ENCODE data around the gene KSR2.

The KSR2 gene

GRCh38 chr12:117968151-117968789, 520 bp downstream of the KSR2 start:
- no peak overlapping the region for H2BK5ac ChIP-seq (ENCODE audit: low read depth, low read length, poor library complexity)
- no peak for DNase-seq
- peaks cover 2 to 4% of the 10 kb centered on the region in 2 experiments for H3K4me1 ChIP-seq (ENCODE audit: control insufficient read depth in 1 of 2, insufficient read depth in 2 of 2, low read length in 2 of 2)
- no peaks in the 10 kb centered on the region for H3K36me3 ChIP-seq (ENCODE audit: control insufficient read depth in 1 of 2, insufficient read depth in 2 of 2, low read length in 2 of 2)
- H3K4me2 ChIP-seq (ENCODE audit: low read length), result peak overlapping the region; percentile 76
- H2AFZ ChIP-seq (ENCODE audit: insufficient read depth, low read length, poor library complexity), result peak overlapping the region; percentile 72
- no peak overlapping the region for H2AK5ac ChIP-seq (ENCODE audit: low read length)
- H3K18ac ChIP-seq (ENCODE audit: low read length), result no peak overlapping the region
- H3K23ac ChIP-seq (ENCODE audit: low read length), result no peak overlapping the region
- H3K9me3 ChIP-seq (ENCODE audit: insufficient read depth, low read depth, low read length), result peaks cover 2% of the 10 kb centered on the region
- H3K4ac ChIP-seq (ENCODE audit: low read depth, low read length), result no peak overlapping the region
- H3K79me2 ChIP-seq (ENCODE audit: control insufficient read depth, insufficient read depth, low read length, poor library complexity), result no peaks in the 10 kb centered on the region
- no peak overlapping the region for H3K27ac ChIP-seq (ENCODE audit: low read depth, low read length)
- H2BK120ac ChIP-seq (ENCODE audit: insufficient read depth, low read length, poor library complexity), result no peak overlapping the region
- H3K4me3 ChIP-seq (ENCODE audit: low read depth, low read length), result peak overlapping the region; percentile 77
- WGBS (ENCODE audit: extremely low coverage, insufficient coverage, insufficient read length), result no CpG with 5 or more reads among the region's 10 CpGs
- no peak overlapping the region for H4K8ac ChIP-seq (ENCODE audit: low read depth, low read length)
- H2BK12ac ChIP-seq (ENCODE audit: low read length), result no peak overlapping the region
- no peak overlapping the region for H3K14ac ChIP-seq (ENCODE audit: low read length)
- H3K9ac ChIP-seq (ENCODE audit: low read length), result no peak overlapping the region
- no peaks in the 10 kb centered on the region for H3K79me1 ChIP-seq (ENCODE audit: low read length)
- H3K27me3 ChIP-seq (ENCODE audit: insufficient read depth, low read length), result peaks cover 6% of the 10 kb centered on the region
- H4K12ac ChIP-seq (ENCODE audit: low read depth, low read length), result no peak overlapping the region
- no peak overlapping the region for H4K91ac ChIP-seq (ENCODE audit: low read depth, low read length)

- DNase-seq, result no peak
- Histone ChIP-seq H2BK12ac (ENCODE audit: low read length) (no peak overlapping the region), H3K14ac (ENCODE audit: low read length) (no peak overlapping the region), H3K23ac (ENCODE audit: low read length) (no peak overlapping the region), H4K12ac (ENCODE audit: low read depth, low read length) (no peak overlapping the region), H3K9me3 (ENCODE audit: insufficient read depth, low read depth, low read length) (peaks cover 2% of the 10 kb centered on the region), H3K27ac (ENCODE audit: low read depth, low read length) (no peak overlapping the region), H4K91ac (ENCODE audit: low read depth, low read length) (no peak overlapping the region), H3K79me1 (ENCODE audit: low read length) (no peaks in the 10 kb centered on the region), H3K4ac (ENCODE audit: low read depth, low read length) (no peak overlapping the region), H3K18ac (ENCODE audit: low read length) (no peak overlapping the region), H4K8ac (ENCODE audit: low read depth, low read length) (no peak overlapping the region), H3K4me3 (ENCODE audit: low read depth, low read length) (no peak overlapping the region), H2AK5ac (ENCODE audit: low read length) (no peak overlapping the region), H3K4me1 (ENCODE audit: control insufficient read depth in 1 of 2, insufficient read depth in 2 of 2, low read length in 2 of 2) (peaks cover 2 to 4% of the 10 kb centered on the region in 2 experiments), H3K9ac (ENCODE audit: low read length) (no peak overlapping the region), H3K4me2 (ENCODE audit: low read length) (no peak overlapping the region), H3K27me3 (ENCODE audit: insufficient read depth, low read length) (peaks cover 6% of the 10 kb centered on the region), H2BK5ac (ENCODE audit: low read depth, low read length, poor library complexity) (no peak overlapping the region), H2AFZ (ENCODE audit: insufficient read depth, low read length, poor library complexity) (no peak overlapping the region), H3K36me3 (ENCODE audit: control insufficient read depth in 1 of 2, insufficient read depth in 2 of 2, low read length in 2 of 2) (no peaks in the 10 kb centered on the region), H3K79me2 (ENCODE audit: control insufficient read depth, insufficient read depth, low read length, poor library complexity) (no peaks in the 10 kb centered on the region), H2BK120ac (ENCODE audit: insufficient read depth, low read length, poor library complexity) (no peak overlapping the region)
- WGBS (ENCODE audit: extremely low coverage, insufficient coverage, insufficient read length), result no CpG with 5 or more reads among the region's 12 CpGs
Observed at GRCh38 chr12:117967512-117967911, 1.3 kb downstream of the KSR2 start.

GRCh38 chr12:117967043-117967442, 1.7 kb downstream of the KSR2 start:
- no peak overlapping the region for H2BK5ac ChIP-seq (ENCODE audit: low read depth, low read length, poor library complexity)
- no peak overlapping the region for H3K23ac ChIP-seq (ENCODE audit: low read length)
- peaks cover 6% of the 10 kb centered on the region for H3K27me3 ChIP-seq (ENCODE audit: insufficient read depth, low read length)
- no peak overlapping the region for H4K91ac ChIP-seq (ENCODE audit: low read depth, low read length)
- no peaks in the 10 kb centered on the region for H3K9me3 ChIP-seq (ENCODE audit: insufficient read depth, low read depth, low read length)
- no peak overlapping the region for H2BK12ac ChIP-seq (ENCODE audit: low read length)
- DNase-seq, result no peak
- H4K8ac ChIP-seq (ENCODE audit: low read depth, low read length), result no peak overlapping the region
- H3K18ac ChIP-seq (ENCODE audit: low read length), result no peak overlapping the region
- no peak overlapping the region for H2BK120ac ChIP-seq (ENCODE audit: insufficient read depth, low read length, poor library complexity)
- H3K79me1 ChIP-seq (ENCODE audit: low read length), result no peaks in the 10 kb centered on the region
- no peak overlapping the region for H3K27ac ChIP-seq (ENCODE audit: low read depth, low read length)
- H2AK5ac ChIP-seq (ENCODE audit: low read length), result no peak overlapping the region
- no peak overlapping the region for H3K9ac ChIP-seq (ENCODE audit: low read length)
- no peaks in the 10 kb centered on the region for H3K36me3 ChIP-seq (ENCODE audit: control insufficient read depth in 1 of 2, insufficient read depth in 2 of 2, low read length in 2 of 2)
- H4K12ac ChIP-seq (ENCODE audit: low read depth, low read length), result no peak overlapping the region
- no peak overlapping the region for H2AFZ ChIP-seq (ENCODE audit: insufficient read depth, low read length, poor library complexity)
- H3K4me2 ChIP-seq (ENCODE audit: low read length), result no peak overlapping the region
- no peak overlapping the region for H3K4me3 ChIP-seq (ENCODE audit: low read depth, low read length)
- H3K4ac ChIP-seq (ENCODE audit: low read depth, low read length), result no peak overlapping the region
- no peak overlapping the region for H3K14ac ChIP-seq (ENCODE audit: low read length)
- peaks cover 2 to 4% of the 10 kb centered on the region in 2 experiments for H3K4me1 ChIP-seq (ENCODE audit: control insufficient read depth in 1 of 2, insufficient read depth in 2 of 2, low read length in 2 of 2)
- WGBS (ENCODE audit: extremely low coverage, insufficient coverage, insufficient read length), result no CpG with 5 or more reads among the region's 4 CpGs
- no peaks in the 10 kb centered on the region for H3K79me2 ChIP-seq (ENCODE audit: control insufficient read depth, insufficient read depth, low read length, poor library complexity)

GRCh38 chr12:117966511-117966910, 2.3 kb downstream of the KSR2 start:
- no peak overlapping the region for H4K12ac ChIP-seq (ENCODE audit: low read depth, low read length)
- no peaks in the 10 kb centered on the region for H3K36me3 ChIP-seq (ENCODE audit: control insufficient read depth in 1 of 2, insufficient read depth in 2 of 2, low read length in 2 of 2)
- DNase-seq, result no peak
- no peak overlapping the region for H3K4me2 ChIP-seq (ENCODE audit: low read length)
- H3K4me3 ChIP-seq (ENCODE audit: low read depth, low read length), result no peak overlapping the region
- H2AK5ac ChIP-seq (ENCODE audit: low read length), result no peak overlapping the region
- no peak overlapping the region for H3K9ac ChIP-seq (ENCODE audit: low read length)
- H3K23ac ChIP-seq (ENCODE audit: low read length), result no peak overlapping the region
- H3K27ac ChIP-seq (ENCODE audit: low read depth, low read length), result no peak overlapping the region
- no peak overlapping the region for H3K4ac ChIP-seq (ENCODE audit: low read depth, low read length)
- no peak overlapping the region for H2BK5ac ChIP-seq (ENCODE audit: low read depth, low read length, poor library complexity)
- H3K79me1 ChIP-seq (ENCODE audit: low read length), result no peaks in the 10 kb centered on the region
- H2BK12ac ChIP-seq (ENCODE audit: low read length), result no peak overlapping the region
- H3K18ac ChIP-seq (ENCODE audit: low read length), result no peak overlapping the region
- peaks cover 2 to 4% of the 10 kb centered on the region in 2 experiments for H3K4me1 ChIP-seq (ENCODE audit: control insufficient read depth in 1 of 2, insufficient read depth in 2 of 2, low read length in 2 of 2)
- H4K8ac ChIP-seq (ENCODE audit: low read depth, low read length), result no peak overlapping the region
- no CpG with 5 or more reads among the region's 9 CpGs for WGBS (ENCODE audit: extremely low coverage, insufficient coverage, insufficient read length)
- H3K9me3 ChIP-seq (ENCODE audit: insufficient read depth, low read depth, low read length), result no peaks in the 10 kb centered on the region
- H2BK120ac ChIP-seq (ENCODE audit: insufficient read depth, low read length, poor library complexity), result no peak overlapping the region
- H4K91ac ChIP-seq (ENCODE audit: low read depth, low read length), result no peak overlapping the region
- no peak overlapping the region for H3K14ac ChIP-seq (ENCODE audit: low read length)
- H2AFZ ChIP-seq (ENCODE audit: insufficient read depth, low read length, poor library complexity), result no peak overlapping the region
- H3K27me3 ChIP-seq (ENCODE audit: insufficient read depth, low read length), result peaks cover 6% of the 10 kb centered on the region
- no peaks in the 10 kb centered on the region for H3K79me2 ChIP-seq (ENCODE audit: control insufficient read depth, insufficient read depth, low read length, poor library complexity)
